H1 (cell line): ENCODE results near the gene ALPI. TPM values are rescaled to one million over a fixed set of nuclear protein-coding genes. Genes with fewer than 3 reads are reported as not detected.

Source experiments
- CTCF ChIA-PET: fragments of 300-600 bp; sonication (Branson Sonifier 250); formaldehyde crosslinking; loops from one replicate; lab custom pipeline; 2021; ENCODE audit not compliant: partially characterized antibody; lab: Charles Lee
- POLR2A ChIA-PET: fragments of 300-600 bp; sonication (Branson Sonifier 250); formaldehyde crosslinking; loops from one replicate; lab custom pipeline; 2021; ENCODE audit warnings: inconsistent platforms; ENCODE audit not compliant: partially characterized antibody; lab: Charles Lee
- DNase-seq, 2 experiments: peaks; one replicate each; pipeline versions ENCODE4 v3.0.0 to v3.0.0-alpha.2; 2010 to 2022; ENCODE audit warnings: low spot score in 2 of 2, low read depth in 1 of 2, mixed read lengths in 1 of 2
- FAIRE-seq: peaks from 2 replicates; lab custom pipeline; 2011; peaks lifted over from hg19 to GRCh38; lab: Jason Lieb, UNC
- H2AFZ ChIP-seq: 2 replicates; pipeline ENCODE4 v1.8.1; 2012; ENCODE audit warnings: low read length, inconsistent platforms
- H2AK5ac ChIP-seq: 2 replicates; pipeline ENCODE4 v1.6.1; 2013; ENCODE audit warnings: low read depth, low read length
- H2BK120ac ChIP-seq: replicated peaks from 2 replicates; pipeline ENCODE3; 2013; ENCODE audit warnings: low read depth, low read length, inconsistent platforms
- H2BK12ac ChIP-seq: 2 replicates; pipeline ENCODE4 v1.6.1; 2013; ENCODE audit warnings: low read depth, low read length
- H2BK15ac ChIP-seq: 2 replicates; pipeline ENCODE4 v1.6.1; 2013; ENCODE audit warnings: low read length
- H2BK20ac ChIP-seq: 2 replicates; pipeline ENCODE4 v1.6.1; 2013; ENCODE audit warnings: low read length
- H2BK5ac ChIP-seq: 2 replicates; pipeline ENCODE4 v1.6.1; 2013; ENCODE audit warnings: low read depth, low read length
- H3K14ac ChIP-seq: 2 replicates; pipeline ENCODE4 v1.6.1; 2013; ENCODE audit warnings: inconsistent platforms; ENCODE audit not compliant: insufficient read length
- H3K18ac ChIP-seq: 2 replicates; pipeline ENCODE4 v1.6.1; 2013; ENCODE audit warnings: low read length; ENCODE audit errors: extremely low read depth
- H3K23ac ChIP-seq: 2 replicates; pipeline ENCODE4 v1.6.1; 2013; ENCODE audit warnings: inconsistent platforms; ENCODE audit not compliant: insufficient read length
- H3K23me2 ChIP-seq: 2 replicates; pipeline ENCODE4 v1.6.1; 2013; ENCODE audit warnings: low read depth, low read length
- H3K27ac ChIP-seq: 2 replicates; pipeline ENCODE4 v1.6.1; 2011; ENCODE audit warnings: low read depth, low read length, inconsistent platforms
- H3K27me3 ChIP-seq, 4 experiments: replicated peaks in 1 of 4; 1 replicate in 1 of 4; 2 replicates in 3 of 4; pipeline versions ENCODE4 v1.6.1 to v1.8.1; 2011 to 2013; ENCODE audit warnings: low read length in 3 of 4, mild to moderate bottlenecking in 3 of 4, inconsistent platforms in 2 of 4, mixed read lengths in 2 of 4, moderate library complexity in 1 of 4; ENCODE audit not compliant: control insufficient read depth in 3 of 4, insufficient read depth in 3 of 4; ENCODE audit errors: extremely low read depth in 1 of 4
- H3K36me3 ChIP-seq, 4 experiments: 2 replicates each; pipeline versions ENCODE4 v1.6.1 to v1.8.1; 2011 to 2013; ENCODE audit warnings: mild to moderate bottlenecking in 4 of 4, low read length in 3 of 4, moderate library complexity in 2 of 4, control low read depth in 1 of 4, inconsistent platforms in 1 of 4; ENCODE audit not compliant: insufficient read depth in 4 of 4, control insufficient read depth in 2 of 4
- H3K4ac ChIP-seq: replicated peaks from 2 replicates; pipeline ENCODE3; 2013; ENCODE audit warnings: low read length, low read depth, mixed read lengths, inconsistent platforms; ENCODE audit not compliant: insufficient read length
- H3K4me1 ChIP-seq, 4 experiments: replicated peaks in 1 of 4; 1 replicate in 1 of 4; 2 replicates in 3 of 4; pipeline versions ENCODE4 v1.6.1 to v1.8.1; 2011 to 2013; ENCODE audit warnings: low read length in 3 of 4, inconsistent platforms in 2 of 4, mixed read lengths in 1 of 4; ENCODE audit not compliant: insufficient read depth in 4 of 4, control insufficient read depth in 3 of 4
- H3K4me2 ChIP-seq, 2 experiments: 2 replicates each; pipeline versions ENCODE4 v1.6.1 to v1.8.1; 2011 to 2013; ENCODE audit warnings: low read depth in 2 of 2, low read length in 2 of 2, control low read depth in 1 of 2, inconsistent platforms in 1 of 2, mild to moderate bottlenecking in 1 of 2; ENCODE audit not compliant: insufficient read depth in 1 of 2
- H3K4me3 ChIP-seq, 4 experiments: fragments of 200-600, 300-600 bp in 1 of 4; sonication (generic), shearing (Covaris generic), sonication (Bioruptor Twin) in 1 of 4; 2 replicates each; pipeline versions ENCODE4 v1.5.1 to v1.8.1; 2011 to 2016; ENCODE audit warnings: low read length in 4 of 4, low read depth in 3 of 4, control low read depth in 2 of 4, inconsistent platforms in 2 of 4, mild to moderate bottlenecking in 2 of 4, mixed read lengths in 1 of 4, moderate library complexity in 1 of 4; ENCODE audit not compliant: insufficient read depth in 2 of 4; ENCODE audit errors: extremely low read depth in 1 of 4
- H3K56ac ChIP-seq: replicated peaks from 2 replicates; pipeline ENCODE3; 2013; ENCODE audit warnings: low read depth, mild to moderate bottlenecking, mixed read lengths, low read length, inconsistent platforms; ENCODE audit not compliant: insufficient read length
- H3K79me1 ChIP-seq: 2 replicates; pipeline ENCODE4 v1.6.1; 2013; ENCODE audit warnings: low read depth, low read length, control low read depth
- H3K79me2 ChIP-seq, 2 experiments: 2 replicates each; pipeline versions ENCODE4 v1.6.1 to v1.8.1; 2012 to 2013; ENCODE audit warnings: low read length in 2 of 2, mild to moderate bottlenecking in 2 of 2, inconsistent platforms in 1 of 2; ENCODE audit not compliant: insufficient read depth in 2 of 2, control insufficient read depth in 1 of 2
- H3K9ac ChIP-seq, 4 experiments: replicated peaks in 1 of 4; 1 replicate in 1 of 4; 2 replicates in 3 of 4; pipeline versions ENCODE4 v1.6.1 to v1.8.1; 2011 to 2013; ENCODE audit warnings: low read depth in 3 of 4, low read length in 3 of 4, control low read depth in 2 of 4, mild to moderate bottlenecking in 2 of 4, moderate library complexity in 2 of 4, inconsistent platforms in 1 of 4; ENCODE audit errors: extremely low read depth in 1 of 4
- H3K9me3 ChIP-seq, 2 experiments: 2 replicates each; pipeline versions ENCODE4 v1.6.1 to v1.8.1; 2012 to 2013; ENCODE audit warnings: mild to moderate bottlenecking in 2 of 2, moderate library complexity in 2 of 2, control low read depth in 1 of 2, inconsistent platforms in 1 of 2, low read depth in 1 of 2, low read length in 1 of 2, mixed read lengths in 1 of 2; ENCODE audit not compliant: insufficient read depth in 2 of 2
- H4K20me1 ChIP-seq, 2 experiments: replicated peaks in 1 of 2; 2 replicates each; pipeline versions ENCODE3 to v1.8.1; 2011 to 2013; ENCODE audit warnings: inconsistent platforms in 2 of 2, low read length in 2 of 2, mild to moderate bottlenecking in 1 of 2; ENCODE audit not compliant: insufficient read depth in 2 of 2, control insufficient read depth in 1 of 2
- H4K5ac ChIP-seq: 2 replicates; pipeline ENCODE4 v1.6.1; 2013; ENCODE audit warnings: low read length, low read depth, mixed read lengths, inconsistent platforms; ENCODE audit not compliant: insufficient read length
- H4K8ac ChIP-seq: 2 replicates; pipeline ENCODE4 v1.8.0; 2013; ENCODE audit warnings: mild to moderate bottlenecking, moderate library complexity, low read length, inconsistent platforms; ENCODE audit not compliant: insufficient read depth; ENCODE audit errors: extremely low read depth
- H4K91ac ChIP-seq: replicated peaks from 2 replicates; pipeline ENCODE3; 2013; ENCODE audit warnings: low read length, mixed read lengths, inconsistent platforms; ENCODE audit not compliant: insufficient read length
- ASH2L ChIP-seq: fragments of 200-600, 300-600 bp; sonication (generic); IDR thresholded peaks from one replicate; pipeline ENCODE4 v1.7.1; 2017; ENCODE audit warnings: low read length
- BCL11A ChIP-seq, 2 experiments: IDR thresholded peaks; one replicate each; pipeline ENCODE4 v1.6.1; 2011; ENCODE audit warnings: low read depth in 2 of 2, low read length in 2 of 2, mild to moderate bottlenecking in 2 of 2
- CHD1 ChIP-seq: IDR thresholded peaks from 2 replicates; pipeline ENCODE4 v1.6.1; 2012; ENCODE audit warnings: low read depth, low read length, improper control_type of control experiment
- HDAC2 ChIP-seq, 2 experiments: fragments of 300-600 bp in 1 of 2; sonication (generic) in 1 of 2; IDR thresholded peaks; 2 replicates each; pipeline ENCODE4 v1.6.1; 2011 to 2012; ENCODE audit warnings: low read depth in 2 of 2, low read length in 2 of 2, mild to moderate bottlenecking in 2 of 2, moderate library complexity in 2 of 2, borderline replicate concordance in 1 of 2, inconsistent platforms in 1 of 2
- HDAC6 ChIP-seq: IDR thresholded peaks from one replicate; pipeline ENCODE4 v1.7.1; 2012; ENCODE audit warnings: low read depth, mild to moderate bottlenecking, inconsistent platforms, low read length, moderate library complexity
- JUN ChIP-seq: IDR thresholded peaks from 2 replicates; pipeline ENCODE4 v1.6.1; 2011; ENCODE audit warnings: low read depth, mild to moderate bottlenecking, improper control_type of control experiment, low read length
- KDM5A ChIP-seq: fragments of 200-600 bp; IDR thresholded peaks from 2 replicates; pipeline ENCODE4 v1.7.1; 2012; ENCODE audit warnings: mild to moderate bottlenecking, low read length, inconsistent platforms, mixed read lengths
- NRF1 ChIP-seq: IDR thresholded peaks from 2 replicates; pipeline ENCODE4 v1.6.1; 2011; ENCODE audit warnings: mild to moderate bottlenecking, low read depth, low read length, improper control_type of control experiment
- RBBP5 ChIP-seq: IDR thresholded peaks from 2 replicates; pipeline ENCODE4 v1.7.1; 2012; ENCODE audit warnings: low read depth, mild to moderate bottlenecking, inconsistent platforms, low read length, moderate library complexity, borderline replicate concordance
- RXRA ChIP-seq: IDR thresholded peaks from 2 replicates; pipeline ENCODE4 v1.6.1; 2011; ENCODE audit warnings: low read depth, mild to moderate bottlenecking, low read length, moderate library complexity; ENCODE audit not compliant: insufficient read depth
- SP4 ChIP-seq: IDR thresholded peaks from 2 replicates; pipeline ENCODE4 v1.6.1; 2012; ENCODE audit warnings: low read length, inconsistent platforms
- WGBS, 2 experiments: shearing (Covaris generic) in 1 of 2; methylation state at CpG; one replicate each; pipeline versions ENCODE4 v1.1.6 to v1.1.7; 2013 to 2015; ENCODE audit warnings: low lambda C conversion rate in 2 of 2, mixed read lengths in 2 of 2, inconsistent platforms in 1 of 2, low coverage in 1 of 2, missing lambda C conversion rate in 1 of 2; ENCODE audit not compliant: insufficient replicate concordance in 2 of 2, insufficient coverage in 1 of 2, insufficient read length in 1 of 2; ENCODE audit errors: extremely low coverage in 1 of 2, missing lambda C conversion rate in 1 of 2; 5-methylcytosine and 5-hydroxymethylcytosine counted together
- polyA plus RNA-seq, 7 experiments: library from polyadenylated mRNA; depleted of rRNA in 3 of 7; stranded (reverse) in 5 of 7; unstranded in 2 of 7; fragments of >200 nt in 5 of 7; fragments of 200-250 nt in 2 of 7; gene quantifications; 1 replicate in 5 of 7; 2 replicates in 1 of 7; 4 replicates in 1 of 7; pipeline versions ENCODE4 v1.2.1 to v1.2.3, GENCODE V29; 2011 to 2013; ENCODE audit warnings: missing spikeins in 2 of 7, mixed read lengths in 2 of 7
- total RNA-seq: library from RNA; stranded (reverse); fragmentation: NEBNext Ultra II Directional; extraction: Animal tissue kit (Norgen Biotek cat#: 25700); gene quantifications from 2 replicates; pipeline ENCODE4 v1.2.1, GENCODE V29; 2021
- TF ChIP-seq, protein P1 (sequence below): IDR thresholded peaks from 2 replicates; pipeline ENCODE4 v1.6.1; 2012; ENCODE audit warnings: low read length, inconsistent platforms

The ALPI gene
- total and polyA plus RNA-seq, 2 of the 8 experiments (the other 6 are each of a cell fraction or from before 2014, with no cell fraction given), result not detected

DNA sequence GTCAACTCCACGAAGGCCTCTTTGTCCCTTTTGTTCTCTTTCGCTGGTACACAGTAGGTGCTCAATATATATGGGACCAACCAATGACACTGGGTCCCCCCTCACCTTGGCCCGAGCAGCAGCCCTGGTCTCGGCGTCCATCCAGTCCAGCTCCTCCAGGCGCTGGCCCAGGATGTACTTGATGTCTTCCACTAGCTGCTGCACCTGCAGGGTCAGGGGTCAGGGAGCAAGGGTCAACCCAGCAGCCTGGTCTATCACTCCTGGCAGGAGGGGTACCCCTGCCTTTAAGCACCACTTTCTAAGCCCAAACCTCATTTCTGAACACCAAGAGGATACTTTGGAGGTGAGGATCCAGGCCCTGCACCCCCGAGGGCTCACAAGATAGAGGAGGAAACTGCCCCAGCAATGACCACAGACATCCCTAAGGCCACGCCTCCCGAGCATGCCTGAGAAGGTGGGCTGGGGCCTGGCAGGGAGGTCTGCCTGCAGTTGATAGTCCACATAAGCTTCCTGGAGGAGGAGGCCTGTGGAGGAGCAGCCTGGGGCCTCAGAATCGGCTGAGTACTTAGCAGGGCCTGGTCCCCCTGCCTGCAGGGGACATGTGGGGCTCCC lies 27.5 kb downstream of the ALPI start:
- no peak overlapping the region for H3K23ac ChIP-seq
- peaks cover 0 to 23% (median 12%) of the 10 kb centered on the region in 4 experiments; a peak in 6 of 7 replicates for H3K4me1 ChIP-seq
- H3K4me2 ChIP-seq, result no peak overlapping the region
- no peak overlapping the region for H3K4ac ChIP-seq
- no peak overlapping the region for H4K91ac ChIP-seq
- no peak for DNase-seq
- H3K27me3 ChIP-seq, result peaks cover 35 to 49% (median 43%) of the 10 kb centered on the region in 4 experiments
- no peak overlapping the region for H3K4me3 ChIP-seq
- peaks cover 0 to 11% (median 0%) of the 10 kb centered on the region in 4 experiments; a peak in 1 of 8 replicates for H3K36me3 ChIP-seq
- no peak overlapping the region for H2AK5ac ChIP-seq
- no peak overlapping the region for H3K27ac ChIP-seq
- ChIA-PET POLR2A (no interaction called here), CTCF (interaction anchor here (1.0 to 4.5 kb wide), 9 partner anchors 8 to 584 kb away, joined by 3 to 17 read pairs (median 4); no protein-coding TSS in a partner anchor)
- H3K56ac ChIP-seq, result no peak overlapping the region
- H2BK12ac ChIP-seq, result no peak overlapping the region
- H2BK15ac ChIP-seq, result no peak overlapping the region
- H2AFZ ChIP-seq, result no peak overlapping the region
- TF ChIP-seq BCL11A (IDR thresholded peaks at IDR 0.05; ENCODE audit: low read depth in 2 of 2, low read length in 2 of 2) (no peak), KDM5A (no peak), RBBP5 (no peak), JUN (no peak), HDAC6 (no peak), HDAC2 (IDR thresholded peaks at IDR 0.05; ENCODE audit: borderline replicate concordance in 1 of 2, low read depth in 2 of 2, low read length in 2 of 2) (no peak), ASH2L (no peak), CHD1 (no peak), NRF1 (no peak), RXRA (no peak), SP4 (no peak)
- TF ChIP-seq, protein P1, sequence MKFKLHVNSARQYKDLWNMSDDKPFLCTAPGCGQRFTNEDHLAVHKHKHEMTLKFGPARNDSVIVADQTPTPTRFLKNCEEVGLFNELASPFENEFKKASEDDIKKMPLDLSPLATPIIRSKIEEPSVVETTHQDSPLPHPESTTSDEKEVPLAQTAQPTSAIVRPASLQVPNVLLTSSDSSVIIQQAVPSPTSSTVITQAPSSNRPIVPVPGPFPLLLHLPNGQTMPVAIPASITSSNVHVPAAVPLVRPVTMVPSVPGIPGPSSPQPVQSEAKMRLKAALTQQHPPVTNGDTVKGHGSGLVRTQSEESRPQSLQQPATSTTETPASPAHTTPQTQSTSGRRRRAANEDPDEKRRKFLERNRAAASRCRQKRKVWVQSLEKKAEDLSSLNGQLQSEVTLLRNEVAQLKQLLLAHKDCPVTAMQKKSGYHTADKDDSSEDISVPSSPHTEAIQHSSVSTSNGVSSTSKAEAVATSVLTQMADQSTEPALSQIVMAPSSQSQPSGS, result no peak
- H3K14ac ChIP-seq, result no peak overlapping the region
- WGBS, 2 experiments, result 94% methylated on average over 10 of the region's 10 CpGs; no CpG with 5 or more reads in 1 of the 2 experiments
- no peak overlapping the region for H2BK120ac ChIP-seq
- no peaks in the 10 kb centered on the region; a peak in 1 of 4 replicates for H3K9me3 ChIP-seq
- no peak for FAIRE-seq
- no peak overlapping the region for H2BK5ac ChIP-seq
- no peak overlapping the region for H4K5ac ChIP-seq
- H3K9ac ChIP-seq, result no peak overlapping the region
- peaks cover 11% of the 10 kb centered on the region; the same call in 1 of the 2 replicates for H3K23me2 ChIP-seq
- no peaks in the 10 kb centered on the region for H3K79me1 ChIP-seq
- H3K18ac ChIP-seq, result no peak overlapping the region
- H3K79me2 ChIP-seq, result no peaks in the 10 kb centered on the region
- H2BK20ac ChIP-seq, result no peak overlapping the region
- peaks cover 4 to 13% of the 10 kb centered on the region in 2 experiments for H4K20me1 ChIP-seq
- H4K8ac ChIP-seq, result no peak overlapping the region
